GM18951 (cell line): ENCODE results near the gene NDE1.

ENCODE experiments used
- POLR2A ChIP-seq: IDR thresholded peaks from 4 replicates; pipeline ENCODE4 v1.6.1; 2011; ENCODE audit warnings: mild to moderate bottlenecking; ENCODE audit not compliant: insufficient read length, insufficient read depth; ENCODE audit errors: extremely low read depth
- in situ Hi-C: fragments of 300-500 bp; cut with MboI; formaldehyde crosslinking; loops from one replicate; pipeline ENCODE4 v1.12.0; 2022; ENCODE audit warnings: low sequenced_read_pairs, mixed read lengths, inconsistent platforms; ENCODE audit not compliant: unreplicated experiment

NDE1 gene

DNA sequence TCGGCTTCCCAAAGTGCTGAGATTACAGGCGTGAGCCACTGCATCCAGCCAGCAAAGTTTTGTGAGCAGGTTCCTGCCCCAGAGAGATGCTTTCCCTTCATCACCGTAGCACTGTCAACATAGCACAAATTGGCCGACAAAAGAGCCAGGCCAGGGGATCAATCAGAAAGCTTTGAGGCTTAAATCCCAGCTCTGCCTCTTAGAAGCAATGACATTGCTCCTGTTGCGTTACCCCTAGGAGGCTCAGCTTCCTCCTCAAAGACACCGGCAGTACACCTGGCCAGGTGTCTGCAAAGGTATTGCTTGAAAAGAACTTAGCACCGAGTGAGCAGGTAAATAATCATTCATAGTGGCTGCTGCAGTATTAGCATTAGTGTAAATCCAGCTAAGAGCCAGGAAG is 86.5 kb downstream of the NDE1 start:
- in situ Hi-C loops: no loop called here
- TF ChIP-seq POLR2A: no peak

- in situ Hi-C loops: no loop called here
- no peak for TF ChIP-seq POLR2A
Measured at GRCh38 chr16:15737140-15737644, 87.1 kb downstream of the NDE1 start.

DNA sequence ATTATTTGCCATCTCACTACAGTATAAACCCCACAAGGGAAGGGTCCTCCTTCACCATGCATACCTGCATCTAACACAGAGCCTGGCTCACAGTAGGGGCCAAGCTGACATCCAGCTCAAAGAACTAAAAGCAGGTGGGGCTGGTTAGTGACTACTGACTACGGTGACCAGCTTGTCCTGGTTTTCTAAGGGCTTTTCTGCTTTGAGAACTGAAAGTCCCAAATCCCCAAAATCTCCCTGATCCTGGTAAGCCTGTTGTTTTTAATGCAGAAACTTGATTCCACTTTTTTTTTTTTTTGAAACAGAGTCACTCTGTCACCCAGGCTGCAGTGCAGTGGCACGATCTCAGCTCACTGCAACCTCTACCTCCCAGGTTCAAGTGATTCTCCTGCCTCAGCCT is 89.4 kb downstream of the NDE1 start:
- no peak for TF ChIP-seq POLR2A
- in situ Hi-C loops: no loop called here

- in situ Hi-C loops: no loop called here
- TF ChIP-seq POLR2A: no peak
Measured at GRCh38 chr16:15739950-15740349, 89.9 kb downstream of the NDE1 start.

GRCh38 chr16:15741207-15741871 is 91.3 kb downstream of the NDE1 start:
- in situ Hi-C loops: no loop called here
- TF ChIP-seq POLR2A: no peak

- no peak for TF ChIP-seq POLR2A
- in situ Hi-C loops: no loop called here
Measured at GRCh38 chr16:15742716-15743115, 92.7 kb downstream of the NDE1 start.

GRCh38 chr16:15743657-15744056 is 93.6 kb downstream of the NDE1 start:
- in situ Hi-C loops: no loop called here
- TF ChIP-seq POLR2A: no peak

GRCh38 chr16:15746332-15746731 is 96.3 kb downstream of the NDE1 start:
- TF ChIP-seq POLR2A: no peak
- in situ Hi-C loops: no loop called here

- no peak for TF ChIP-seq POLR2A
Measured at GRCh38 chr16:15747937-15748336, 97.9 kb downstream of the NDE1 start.

DNA sequence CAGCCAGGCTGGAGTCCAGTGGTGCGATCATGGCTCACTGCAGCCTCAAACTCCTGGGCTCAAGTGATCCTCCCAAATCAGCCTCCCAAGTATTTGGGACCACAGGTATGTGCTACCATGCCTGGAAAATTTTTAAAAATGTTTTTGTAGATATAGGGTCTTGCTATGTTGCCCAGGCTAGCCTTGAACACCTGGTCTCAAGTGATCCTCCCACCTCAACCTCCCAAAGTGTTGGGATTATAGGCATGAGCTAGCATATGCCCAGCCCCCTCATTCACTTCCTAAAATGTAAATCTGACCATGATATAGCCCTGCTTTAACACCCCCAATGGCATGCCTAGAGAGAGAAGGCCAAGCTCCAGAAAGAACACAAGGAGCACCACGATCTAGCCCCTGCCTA is 98.6 kb downstream of the NDE1 start:
- no peak for TF ChIP-seq POLR2A
- in situ Hi-C loops: no loop called here

More at GRCh38 chr16:15747937-15748336, 97.9 kb downstream of the NDE1 start:
- in situ Hi-C loops: no loop called here

DNA sequence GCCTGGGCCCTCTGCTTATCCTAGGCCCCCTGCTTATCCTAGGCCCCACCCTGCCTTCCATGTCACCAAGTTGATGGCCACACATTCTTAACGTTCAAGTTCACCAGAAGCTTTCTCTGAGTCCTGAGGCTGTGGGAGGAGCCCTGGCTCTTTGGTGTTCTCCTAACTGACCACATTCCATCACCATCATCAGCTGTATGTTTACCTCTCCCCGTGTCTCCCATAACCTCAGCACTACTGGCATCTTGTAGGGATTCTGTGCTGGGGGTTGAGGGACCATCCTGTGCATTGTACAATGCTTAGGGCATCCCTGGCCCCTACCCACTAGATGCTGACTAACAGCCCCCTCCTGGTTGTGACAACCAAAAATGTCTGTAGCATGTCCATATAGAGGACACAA is 99.3 kb downstream of the NDE1 start:
- in situ Hi-C loops: no loop called here
- TF ChIP-seq POLR2A: no peak

DNA sequence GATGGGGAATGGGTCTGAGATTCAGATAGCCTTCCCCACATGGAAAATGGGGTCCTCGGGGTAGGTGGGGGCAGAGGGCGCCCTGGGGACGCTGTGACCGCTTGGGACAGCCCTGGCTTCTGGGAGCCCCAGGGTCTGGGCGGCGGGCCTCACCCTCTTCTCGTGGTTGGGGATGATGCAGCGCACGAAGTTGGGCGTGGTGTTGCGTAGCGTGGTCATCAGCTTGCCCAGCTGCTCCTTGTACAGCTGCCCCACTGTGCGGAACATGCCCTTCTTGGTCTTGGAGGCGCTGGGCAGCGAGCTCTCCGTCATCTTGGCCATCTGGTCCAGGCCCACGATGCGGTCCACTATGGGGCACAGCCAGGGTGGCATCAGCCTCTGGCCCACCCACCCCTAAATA is 99.9 kb downstream of the NDE1 start:
- TF ChIP-seq POLR2A: no peak
- in situ Hi-C loops: no loop called here

GRCh38 chr16:15751940-15752339 is 101.9 kb downstream of the NDE1 start:
- no peak for TF ChIP-seq POLR2A
- in situ Hi-C loops: no loop called here

- in situ Hi-C loops: no loop called here
- no peak for TF ChIP-seq POLR2A
Measured at GRCh38 chr16:15752717-15753488, 102.9 kb downstream of the NDE1 start.

- in situ Hi-C loops: no loop called here
- no peak for TF ChIP-seq POLR2A
Measured at GRCh38 chr16:15754821-15755534, 104.9 kb downstream of the NDE1 start.
